ENCODE measurements around the gene MACROD2. TPM values are rescaled to one million over a fixed set of nuclear protein-coding genes. Genes with fewer than 3 reads are reported as not detected.

MACROD2 gene
- total and polyA plus RNA-seq, 7 donors = 0.20 to 4.8 (median 0.87) TPM

GRCh38 chr20:16083639-16084280 lies 2088.4 kb downstream of the MACROD2 start:
- Histone ChIP-seq H3K9me3 (peaks cover 4% of the 10 kb centered on the region), H3K27me3 (ENCODE audit: insufficient read depth in 3 of 3, low read length in 2 of 3) (no peaks in the 10 kb centered on the region), H3K4me3 (no peak overlapping the region), H3K36me3 (ENCODE audit: insufficient read depth in 1 of 2, low read depth in 1 of 2) (no peaks in the 10 kb centered on the region), H3K27ac (no peak overlapping the region), H3K4me1 (no peaks in the 10 kb centered on the region)
- ATAC-seq = no peak
- intact Hi-C loops (cut with DNase I) = no loop called here
- no peak for TF ChIP-seq CTCF (IDR thresholded peaks at IDR 0.05)
- DNase-seq = no peak

- Histone ChIP-seq H3K4me1 (no peaks in the 10 kb centered on the region), H3K27me3 (ENCODE audit: insufficient read depth in 3 of 3, low read length in 2 of 3) (no peaks in the 10 kb centered on the region), H3K36me3 (ENCODE audit: insufficient read depth in 1 of 2, low read depth in 1 of 2) (no peaks in the 10 kb centered on the region), H3K27ac (no peak overlapping the region), H3K4me3 (no peak overlapping the region), H3K9me3 (peaks cover 9% of the 10 kb centered on the region)
- TF ChIP-seq CTCF (IDR thresholded peaks at IDR 0.05) = no peak
- DNase-seq (no peak), ATAC-seq (no peak)
- WGBS, 3 donors = 16 to 27% (median 18%) methylated on average over 2 of the region's 2 CpGs
- intact Hi-C loops (cut with DNase I) = no loop called here
These were observed 2099.9 kb downstream of the MACROD2 start for GRCh38 chr20:16095226-16095625.

- DNase-seq = no peak
- TF ChIP-seq CTCF (IDR thresholded peaks at IDR 0.05) = no peak
- Histone ChIP-seq H3K27ac (no peak overlapping the region), H3K4me3 (no peak overlapping the region), H3K4me1 (no peaks in the 10 kb centered on the region), H3K27me3 (ENCODE audit: insufficient read depth in 3 of 3, low read length in 2 of 3) (no peaks in the 10 kb centered on the region), H3K9me3 (no peaks in the 10 kb centered on the region), H3K36me3 (ENCODE audit: insufficient read depth in 1 of 2, low read depth in 1 of 2) (no peaks in the 10 kb centered on the region)
- ATAC-seq = no peak
- intact Hi-C loops (cut with DNase I) = no loop called here
- WGBS, 3 donors = 87 to 91% (median 89%) methylated on average over 4 of the region's 4 CpGs
These were observed 2101.5 kb downstream of the MACROD2 start for GRCh38 chr20:16096756-16097326.

GRCh38 chr20:16097788-16098187 lies 2102.5 kb downstream of the MACROD2 start:
- 96 to 99% (median 97%) methylated on average over 4 of the region's 4 CpGs for WGBS, 3 donors
- ATAC-seq (no peak), DNase-seq (no peak)
- Histone ChIP-seq H3K4me3 (no peak overlapping the region), H3K4me1 (no peaks in the 10 kb centered on the region), H3K36me3 (ENCODE audit: insufficient read depth in 1 of 2, low read depth in 1 of 2) (no peaks in the 10 kb centered on the region), H3K27me3 (ENCODE audit: insufficient read depth in 3 of 3, low read length in 2 of 3) (no peaks in the 10 kb centered on the region), H3K27ac (no peak overlapping the region), H3K9me3 (no peaks in the 10 kb centered on the region)
- no peak for TF ChIP-seq CTCF (IDR thresholded peaks at IDR 0.05)
- intact Hi-C loops (cut with DNase I) = no loop called here

All from psoas muscle (tissue), 8 donors.